ENCODE results near the gene FAM78A.
"Not testable (repeated sequence)": the region's sequence is repeated elsewhere in the genome, so short reads cannot be mapped to it uniquely, and the experiment has no call there.

Gene FAM78A

DNA sequence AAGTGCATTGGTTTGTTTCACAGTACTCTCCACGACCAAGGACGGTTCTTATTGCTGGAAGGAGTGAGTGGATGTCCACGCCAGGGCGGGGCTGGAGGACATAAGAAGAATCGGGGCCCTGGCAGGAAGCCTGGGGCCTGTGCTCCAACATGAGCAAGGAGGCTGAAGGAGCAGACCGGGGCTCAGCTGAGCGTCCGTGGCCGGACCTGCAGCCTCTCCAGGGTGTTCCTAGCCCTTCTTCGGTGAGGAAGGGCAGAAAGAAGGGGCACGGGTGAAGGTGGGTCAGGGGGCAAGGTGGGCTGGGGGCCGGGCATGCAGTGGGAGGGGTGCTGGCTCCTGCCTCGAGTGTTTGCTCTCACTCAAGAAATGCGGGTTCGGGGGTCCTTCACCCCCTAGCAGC is 18.1 kb downstream of the FAM78A start:
- FAIRE-seq, result no peak
- no peak for TF ChIP-seq POLR2A (IDR thresholded peaks at IDR 0.05; ENCODE audit: low read depth, low read length)
- DNase-seq (ENCODE audit: insufficient read length, low spot score), result no peak

DNA sequence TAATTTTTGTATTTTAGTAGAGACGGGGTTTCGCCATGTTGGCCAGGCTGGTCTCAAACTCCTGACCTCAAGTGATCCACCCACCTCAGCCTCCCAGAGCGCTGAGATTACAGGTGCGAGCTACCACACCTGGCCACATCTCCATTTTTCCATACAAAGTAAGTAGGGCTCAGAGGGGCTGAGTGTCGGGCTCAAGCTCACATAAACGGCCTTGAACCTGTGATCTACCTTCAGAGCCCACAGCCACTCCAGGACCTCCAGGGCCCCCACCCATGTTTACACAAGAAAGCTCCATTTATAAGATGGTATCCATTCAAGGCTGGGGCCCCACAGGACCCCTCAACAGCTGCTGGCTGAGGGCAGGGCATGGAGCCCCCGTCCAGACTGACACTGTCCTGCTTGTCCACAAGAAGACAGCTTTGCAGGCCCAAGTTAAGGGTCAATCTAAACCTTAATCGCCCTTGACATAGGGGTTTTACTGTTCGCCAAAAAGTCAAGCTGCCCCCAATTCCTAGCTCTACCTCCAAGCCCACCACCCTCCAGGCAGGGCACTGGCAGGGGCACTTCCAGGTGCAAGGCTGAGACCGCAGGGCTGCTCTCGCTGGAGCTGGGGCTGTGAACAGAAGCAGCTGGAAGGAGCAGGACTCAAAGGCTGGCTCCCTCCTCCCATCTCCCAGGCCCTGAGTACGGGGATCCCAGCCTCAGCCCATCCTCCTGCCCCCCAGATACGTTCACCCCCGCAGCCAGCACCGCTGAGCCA is 18.9 kb downstream of the FAM78A start:
- no peak for TF ChIP-seq POLR2A (IDR thresholded peaks at IDR 0.05; ENCODE audit: low read depth, low read length)
- no peak for FAIRE-seq
- no peak for DNase-seq (ENCODE audit: insufficient read length, low spot score)

DNA sequence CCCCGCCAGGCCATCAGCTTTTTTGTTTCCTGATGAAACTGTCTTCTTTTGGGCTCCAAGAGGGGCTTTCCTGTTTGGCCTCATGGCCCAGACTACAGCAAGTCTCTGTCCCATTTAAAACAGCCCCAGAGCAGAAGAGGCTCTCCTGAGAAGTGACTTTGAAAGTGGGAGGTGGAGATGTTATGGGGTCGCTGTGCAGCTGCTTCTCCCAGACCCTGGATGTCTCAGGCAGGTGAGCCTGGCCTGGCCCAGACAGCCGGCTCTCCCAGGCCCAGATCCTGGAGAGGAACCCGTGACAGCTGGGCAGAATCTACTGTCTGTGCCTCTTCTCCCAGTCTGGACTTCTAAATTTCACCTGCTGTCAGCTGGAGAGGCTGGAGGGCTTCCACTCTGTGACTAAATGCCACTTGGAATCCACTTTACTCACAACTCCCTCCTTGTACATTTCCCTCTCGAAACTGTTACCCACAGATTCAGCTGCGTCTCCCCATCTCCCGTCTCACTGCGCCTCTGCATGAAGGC is 20.6 kb downstream of the FAM78A start:
- DNase-seq (ENCODE audit: insufficient read length, low spot score), result no peak
- FAIRE-seq, result no peak
- no peak for TF ChIP-seq POLR2A (IDR thresholded peaks at IDR 0.05; ENCODE audit: low read depth, low read length)

DNA sequence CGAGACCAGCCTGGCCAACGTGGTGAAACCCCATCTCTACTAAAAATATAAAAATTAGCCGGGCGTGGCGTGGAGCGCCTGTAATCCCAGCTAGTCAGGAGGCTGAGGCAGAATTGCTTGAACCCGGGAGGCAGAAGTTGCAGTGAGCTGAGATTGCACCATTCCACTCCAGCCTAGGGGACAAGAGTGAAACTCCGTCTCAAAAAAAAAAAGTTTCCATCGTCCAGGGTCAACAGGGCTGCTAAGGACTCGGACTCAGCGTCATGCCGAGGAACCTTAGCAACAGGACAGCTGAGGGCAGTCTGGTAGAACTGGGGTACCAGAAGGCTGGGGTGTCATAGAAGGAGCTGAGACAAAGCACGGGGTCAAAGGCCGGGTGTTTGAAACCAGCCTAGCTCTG is 21.7 kb downstream of the FAM78A start:
- DNase-seq (ENCODE audit: insufficient read length, low spot score), result no peak
- no peak for TF ChIP-seq POLR2A (IDR thresholded peaks at IDR 0.05; ENCODE audit: low read depth, low read length)
- no peak for FAIRE-seq

DNA sequence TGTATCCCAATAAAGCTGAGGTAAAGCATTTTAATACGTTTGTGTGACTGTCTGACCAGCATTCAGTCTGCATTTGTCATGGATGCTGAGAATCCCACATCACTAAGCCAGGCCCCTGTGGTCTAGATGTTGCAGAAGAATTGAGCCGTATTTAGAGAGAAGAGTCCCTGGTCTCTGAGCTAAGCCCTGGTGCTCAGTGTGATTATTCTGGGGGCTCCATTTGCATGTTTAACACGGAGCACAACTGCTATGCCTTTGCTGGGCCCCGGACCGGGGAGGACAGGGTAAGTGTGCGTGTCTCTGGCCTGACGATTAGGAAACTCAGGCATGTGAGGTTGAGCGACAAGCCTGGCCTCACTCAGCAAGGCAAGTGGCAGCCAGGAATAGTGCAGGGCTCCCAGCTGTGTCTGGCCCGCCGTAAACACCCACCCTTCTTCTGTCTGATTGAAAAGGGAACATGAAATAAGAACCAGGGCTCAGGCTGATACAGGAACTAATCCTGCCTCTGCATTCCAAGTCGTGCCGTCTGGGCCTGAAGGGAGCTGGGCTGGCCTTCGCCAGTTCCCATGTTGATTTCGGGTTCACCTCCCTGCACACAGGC is 22.3 kb downstream of the FAM78A start:
- FAIRE-seq (no peak), DNase-seq (ENCODE audit: insufficient read length, low spot score) (no peak)
- TF ChIP-seq POLR2A (IDR thresholded peaks at IDR 0.05; ENCODE audit: low read depth, low read length), result no peak

DNA sequence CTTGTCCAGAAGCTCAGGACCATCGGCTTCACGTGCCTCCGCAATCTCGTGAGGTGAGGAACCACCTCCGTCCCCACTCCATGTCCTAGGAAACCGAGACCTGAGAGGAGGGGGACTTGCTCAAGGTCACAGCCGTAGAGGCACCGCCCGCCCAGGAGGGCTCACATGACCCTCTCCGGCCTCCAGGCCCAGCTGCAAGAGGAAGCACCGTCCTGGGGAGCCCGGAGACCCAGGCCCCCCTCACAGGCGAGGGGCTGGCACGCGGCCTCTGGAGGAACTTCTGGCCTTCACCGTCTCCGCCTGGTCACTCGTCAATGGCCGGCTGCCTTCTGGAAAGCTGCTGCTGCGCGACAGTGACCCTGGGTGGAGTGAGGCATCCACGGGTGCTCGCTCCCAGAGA is 24.2 kb downstream of the FAM78A start:
- FAIRE-seq, result no peak
- TF ChIP-seq POLR2A (IDR thresholded peaks at IDR 0.05; ENCODE audit: low read depth, low read length), result no peak
- no peak for DNase-seq (ENCODE audit: insufficient read length, low spot score)

DNA sequence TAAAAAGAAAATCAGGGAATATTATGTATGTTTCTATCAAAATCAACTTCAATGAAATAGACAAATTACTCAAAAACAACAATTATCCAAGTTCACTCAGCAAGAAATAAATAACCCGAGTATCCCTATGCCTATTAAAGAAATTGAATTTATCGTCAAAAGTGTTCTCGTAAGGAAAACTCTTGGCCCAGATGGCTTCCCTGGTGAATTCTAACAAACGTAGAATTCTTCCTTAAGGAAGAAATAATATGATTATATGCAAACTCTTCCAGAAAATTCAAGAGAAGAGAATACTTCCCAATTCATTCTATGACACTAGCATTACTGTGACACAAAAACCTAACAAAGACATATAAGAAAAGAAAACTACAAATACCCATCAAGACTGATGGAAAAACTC is 29.7 kb downstream of the FAM78A start:
- DNase-seq (ENCODE audit: insufficient read length, low spot score) (no peak), FAIRE-seq (no peak)

DNA sequence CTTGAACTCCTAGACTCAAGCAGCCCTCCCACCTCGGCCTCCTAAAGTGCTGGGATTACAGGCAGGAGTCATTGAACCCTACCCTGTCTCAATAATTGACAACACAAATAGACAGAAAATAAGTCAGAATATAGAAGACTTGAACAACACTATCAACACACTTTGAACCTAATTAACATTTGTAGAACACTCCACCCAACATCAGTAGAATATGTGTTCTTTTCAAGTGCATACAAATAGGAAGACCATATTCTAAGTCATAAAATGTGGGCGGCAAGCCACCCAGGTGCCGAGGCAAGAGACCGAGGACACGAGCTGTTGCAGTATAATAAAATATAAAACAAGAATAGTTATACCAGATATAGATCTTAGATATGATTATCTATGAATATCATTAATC is 32.0 kb downstream of the FAM78A start:
- not testable (repeated sequence) for DNase-seq (ENCODE audit: insufficient read length, low spot score); FAIRE-seq

More for the DNA sequence above, 29.7 kb downstream of the FAM78A start:
- no peak for TF ChIP-seq POLR2A (IDR thresholded peaks at IDR 0.05; ENCODE audit: low read depth, low read length)

DNA sequence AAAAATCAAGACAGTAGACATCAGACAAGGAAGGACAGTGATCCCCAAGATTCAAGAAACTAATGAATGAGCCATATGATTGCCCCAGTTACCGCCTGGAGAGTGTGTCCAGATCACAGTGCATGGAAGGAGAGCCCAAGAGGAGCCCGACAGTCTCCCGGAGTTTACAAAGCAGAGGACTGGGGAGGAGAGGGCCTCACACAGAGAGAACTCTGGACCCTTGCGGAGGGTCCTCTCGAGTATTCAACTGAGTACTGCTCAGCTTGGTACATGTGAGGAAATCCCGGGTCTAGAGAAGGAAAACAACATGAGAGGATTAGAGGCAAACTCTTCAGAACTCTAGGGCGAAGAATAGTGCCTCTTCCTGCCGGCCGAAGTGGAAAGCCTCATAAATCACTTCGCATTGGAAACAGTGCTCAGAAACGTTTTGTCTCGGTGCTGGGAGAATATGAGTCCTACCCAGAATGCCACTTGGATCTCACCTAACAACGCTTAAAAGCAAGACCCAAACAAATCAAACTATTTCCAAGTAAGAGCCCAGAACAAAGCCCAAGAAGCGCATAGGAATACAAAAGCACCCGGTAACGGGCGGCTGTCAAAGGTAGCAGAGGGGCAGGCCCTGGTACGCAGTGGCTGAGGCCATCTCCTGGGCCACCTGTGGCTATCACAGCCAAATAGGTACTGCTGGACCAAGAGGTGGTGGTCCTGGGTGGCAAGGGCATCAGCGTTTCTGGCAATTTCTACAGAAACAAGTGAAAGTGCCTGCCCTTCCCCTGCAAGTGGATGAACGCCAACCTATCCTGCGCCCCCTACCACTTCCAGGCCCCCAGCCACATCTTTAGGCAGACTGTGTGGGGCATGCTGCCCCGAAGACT is 36.0 kb downstream of the FAM78A start:
- no peak for FAIRE-seq
- TF ChIP-seq POLR2A (IDR thresholded peaks at IDR 0.05; ENCODE audit: low read depth, low read length), result no peak
- DNase-seq (ENCODE audit: insufficient read length, low spot score), result no peak

DNA sequence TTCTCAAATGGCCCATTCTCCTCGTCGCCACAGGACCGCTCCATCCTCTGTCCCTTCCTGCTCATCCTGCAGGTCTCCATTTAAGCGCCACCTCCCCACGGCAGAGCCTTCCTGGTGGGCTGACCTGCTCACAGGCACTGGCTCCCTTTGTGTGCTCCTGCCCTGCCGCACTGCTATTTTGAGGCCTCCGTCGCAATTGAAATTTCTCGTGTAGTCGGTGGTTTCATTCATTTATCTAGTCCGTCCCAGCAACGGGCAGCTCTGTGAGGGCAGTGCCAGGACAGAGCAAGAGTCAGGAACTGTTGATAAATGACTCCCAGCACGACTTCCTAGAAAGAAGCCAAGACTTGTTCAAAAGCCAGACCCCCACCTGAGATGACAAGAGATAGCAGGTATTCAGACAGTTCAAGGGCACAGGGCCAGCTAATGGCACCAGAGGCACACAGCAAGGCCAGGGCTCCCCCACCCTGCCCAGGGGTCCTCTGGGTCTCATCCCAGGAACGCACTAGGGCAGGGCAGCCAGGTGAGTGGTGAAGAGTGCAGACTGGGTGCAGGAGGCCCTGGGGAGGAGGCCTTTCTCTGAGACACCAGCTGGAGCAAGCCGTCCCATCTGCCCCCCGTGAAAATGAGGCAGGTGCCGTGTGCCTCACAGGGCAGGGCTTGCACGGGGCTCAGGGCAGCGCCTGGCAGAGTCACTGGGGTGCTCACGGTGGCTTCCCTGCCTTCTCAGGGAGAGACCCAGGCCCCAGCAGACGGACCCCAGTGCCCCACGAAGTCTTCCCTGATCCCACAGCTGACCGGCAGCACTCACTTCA is 36.9 kb downstream of the FAM78A start:
- TF ChIP-seq POLR2A (IDR thresholded peaks at IDR 0.05; ENCODE audit: low read depth, low read length), result no peak
- DNase-seq (ENCODE audit: insufficient read length, low spot score) (no peak), FAIRE-seq (no peak)

DNA sequence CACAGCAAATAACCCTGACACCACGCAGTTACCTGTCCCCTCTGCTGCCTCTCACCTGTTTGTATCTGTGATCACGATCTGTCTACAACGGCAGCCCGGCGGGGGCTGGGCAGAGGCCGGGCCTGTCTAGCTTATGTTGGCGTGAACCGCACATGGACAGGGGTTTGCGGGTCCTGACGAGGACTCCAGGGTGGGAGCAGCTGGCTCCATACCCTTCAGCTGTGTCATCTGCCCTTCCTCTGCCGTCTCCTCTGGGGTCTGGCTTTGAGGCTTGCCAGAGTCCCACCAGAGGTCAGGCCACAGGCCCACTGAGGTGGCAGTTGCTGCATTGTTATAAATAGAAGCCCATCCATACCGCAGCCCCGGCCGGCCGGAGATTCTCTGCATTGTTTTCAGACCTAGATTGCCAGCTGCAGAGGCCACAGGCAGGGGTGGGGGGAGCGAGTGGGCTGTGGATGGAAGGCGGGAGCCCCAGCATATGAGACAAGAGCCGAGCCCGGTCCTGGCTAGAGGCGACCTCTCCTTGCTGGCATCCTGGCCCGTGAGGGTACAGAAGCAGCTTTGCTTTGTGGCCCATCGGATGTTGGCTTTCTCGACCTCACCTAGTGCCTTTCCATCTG is 37.8 kb downstream of the FAM78A start:
- no peak for TF ChIP-seq POLR2A (IDR thresholded peaks at IDR 0.05; ENCODE audit: low read depth, low read length)
- no peak for DNase-seq (ENCODE audit: insufficient read length, low spot score)
- no peak for FAIRE-seq

DNA sequence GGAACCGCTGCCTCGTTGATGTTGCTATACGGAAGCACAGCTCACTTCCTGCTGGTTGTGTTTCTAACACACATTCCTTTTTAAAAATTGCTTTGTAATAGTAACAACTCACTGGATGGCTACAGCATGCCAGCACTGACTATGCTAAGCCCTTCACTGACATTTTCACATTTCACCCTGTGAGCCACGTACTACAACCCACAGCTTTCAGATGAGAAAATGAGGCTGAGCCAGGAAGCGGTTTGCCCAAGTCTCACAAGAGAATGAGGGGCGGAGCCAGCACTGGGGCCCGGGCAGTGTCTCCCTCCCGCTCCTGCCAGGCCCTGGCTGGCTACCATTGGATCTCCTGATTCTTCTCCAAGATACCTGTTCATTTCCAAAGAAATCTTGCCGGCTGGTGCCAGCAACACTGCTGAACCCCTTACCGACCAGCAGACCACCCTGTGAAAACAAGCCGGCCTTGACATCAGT is 38.3 kb downstream of the FAM78A start:
- FAIRE-seq (no peak), DNase-seq (ENCODE audit: insufficient read length, low spot score) (no peak)
- no peak for TF ChIP-seq POLR2A (IDR thresholded peaks at IDR 0.05; ENCODE audit: low read depth, low read length)

DNA sequence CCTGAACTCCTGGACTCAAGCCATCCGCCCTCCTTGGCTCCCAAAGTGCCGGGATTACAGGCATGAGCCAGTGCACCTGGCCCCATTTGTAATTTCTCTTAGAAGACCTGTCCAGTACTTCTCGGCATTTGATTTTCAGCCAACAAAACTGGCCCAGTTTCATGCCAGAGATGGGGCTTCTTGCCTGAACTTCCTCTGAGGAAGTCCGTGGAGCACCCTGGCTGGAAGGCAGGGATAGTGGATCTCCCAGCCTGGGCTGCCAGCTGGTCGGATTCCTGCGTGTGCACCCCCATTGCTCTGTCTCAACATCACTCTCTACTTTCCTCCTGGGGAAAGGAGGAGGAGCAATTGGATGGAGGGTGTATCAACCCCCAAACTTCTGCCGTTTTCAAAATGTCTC is 39.0 kb downstream of the FAM78A start:
- TF ChIP-seq POLR2A (IDR thresholded peaks at IDR 0.05; ENCODE audit: low read depth, low read length), result no peak
- FAIRE-seq (no peak), DNase-seq (ENCODE audit: insufficient read length, low spot score) (no peak)

Data from H54 (cell line).